Measurements from ENCODE around the gene CABP2.
"Not testable (repeated sequence)": the region's sequence is repeated elsewhere in the genome, so short reads cannot be mapped to it uniquely, and the experiment has no call there.

The CABP2 gene

GRCh38 chr11:67517784-67518552 lies 5.3 kb downstream of the CABP2 start:
- H3K9ac ChIP-seq (ENCODE audit: low read length): no peak overlapping the region
- no peaks in the 10 kb centered on the region for H3K36me3 ChIP-seq (ENCODE audit: control insufficient read depth, insufficient read depth, low read length)
- no peaks in the 10 kb centered on the region for H3K4me1 ChIP-seq (ENCODE audit: control insufficient read depth, insufficient read depth, low read length)
- H3K27ac ChIP-seq (ENCODE audit: low read depth, low read length): no peak overlapping the region
- H3K4me3 ChIP-seq (ENCODE audit: low read length): no peak overlapping the region
- H3K27me3 ChIP-seq (ENCODE audit: control insufficient read depth, insufficient read depth, low read length): no peaks in the 10 kb centered on the region

GRCh38 chr11:67516806-67517205 lies 6.4 kb downstream of the CABP2 start:
- Histone ChIP-seq H3K27ac (ENCODE audit: low read depth, low read length) (no peak overlapping the region), H3K36me3 (ENCODE audit: control insufficient read depth, insufficient read depth, low read length) (no peaks in the 10 kb centered on the region), H3K4me3 (ENCODE audit: low read length) (no peak overlapping the region), H3K4me1 (ENCODE audit: control insufficient read depth, insufficient read depth, low read length) (no peaks in the 10 kb centered on the region), H3K9ac (ENCODE audit: low read length) (no peak overlapping the region), H3K27me3 (ENCODE audit: control insufficient read depth, insufficient read depth, low read length) (no peaks in the 10 kb centered on the region)

- H3K4me1 ChIP-seq (ENCODE audit: control insufficient read depth, insufficient read depth, low read length): no peaks in the 10 kb centered on the region
- H3K9ac ChIP-seq (ENCODE audit: low read length): no peak overlapping the region
- H3K36me3 ChIP-seq (ENCODE audit: control insufficient read depth, insufficient read depth, low read length): no peaks in the 10 kb centered on the region
- no peaks in the 10 kb centered on the region for H3K27me3 ChIP-seq (ENCODE audit: control insufficient read depth, insufficient read depth, low read length)
- H3K4me3 ChIP-seq (ENCODE audit: low read length): no peak overlapping the region
- no peak overlapping the region for H3K27ac ChIP-seq (ENCODE audit: low read depth, low read length)
Observed at GRCh38 chr11:67514116-67514515, 9.1 kb downstream of the CABP2 start.

GRCh38 chr11:67511558-67511957 lies 11.7 kb downstream of the CABP2 start:
- H3K27ac ChIP-seq (ENCODE audit: low read depth, low read length); H3K4me1 ChIP-seq (ENCODE audit: control insufficient read depth, insufficient read depth, low read length); H3K27me3 ChIP-seq (ENCODE audit: control insufficient read depth, insufficient read depth, low read length); H3K36me3 ChIP-seq (ENCODE audit: control insufficient read depth, insufficient read depth, low read length); H3K4me3 ChIP-seq (ENCODE audit: low read length); H3K9ac ChIP-seq (ENCODE audit: low read length): not testable (repeated sequence)

- H3K27ac ChIP-seq (ENCODE audit: low read depth, low read length): no peak overlapping the region
- no peaks in the 10 kb centered on the region for H3K36me3 ChIP-seq (ENCODE audit: control insufficient read depth, insufficient read depth, low read length)
- H3K4me1 ChIP-seq (ENCODE audit: control insufficient read depth, insufficient read depth, low read length): peaks cover 6% of the 10 kb centered on the region
- peaks cover 2% of the 10 kb centered on the region for H3K27me3 ChIP-seq (ENCODE audit: control insufficient read depth, insufficient read depth, low read length)
- H3K9ac ChIP-seq (ENCODE audit: low read length): peak overlapping the region; percentile 39
- no peak overlapping the region for H3K4me3 ChIP-seq (ENCODE audit: low read length)
Observed at GRCh38 chr11:67510023-67510345, 13.3 kb downstream of the CABP2 start.

- Histone ChIP-seq H3K4me1 (ENCODE audit: control insufficient read depth, insufficient read depth, low read length) (peaks cover 9% of the 10 kb centered on the region), H3K27me3 (ENCODE audit: control insufficient read depth, insufficient read depth, low read length) (peaks cover 5% of the 10 kb centered on the region), H3K36me3 (ENCODE audit: control insufficient read depth, insufficient read depth, low read length) (no peaks in the 10 kb centered on the region), H3K9ac (ENCODE audit: low read length) (peak overlapping the region; percentile 79), H3K27ac (ENCODE audit: low read depth, low read length) (peak overlapping the region; percentile 99), H3K4me3 (ENCODE audit: low read length) (peak overlapping the region; percentile 89)
Observed at GRCh38 chr11:67508486-67509121, 14.6 kb downstream of the CABP2 start.

- no peaks in the 10 kb centered on the region for H3K36me3 ChIP-seq (ENCODE audit: control insufficient read depth, insufficient read depth, low read length)
- peak within 1 kb of the TSS; percentile 79 for H3K9ac ChIP-seq (ENCODE audit: low read length)
- H3K4me1 ChIP-seq (ENCODE audit: control insufficient read depth, insufficient read depth, low read length): peaks cover 9% of the 10 kb centered on the region
- peak within 1 kb of the TSS; percentile 99 for H3K27ac ChIP-seq (ENCODE audit: low read depth, low read length)
- peaks cover 5% of the 10 kb centered on the region for H3K27me3 ChIP-seq (ENCODE audit: control insufficient read depth, insufficient read depth, low read length)
- H3K4me3 ChIP-seq (ENCODE audit: low read length): peak within 1 kb of the TSS; percentile 89
Observed at GRCh38 chr11:67507864-67508485, 15.3 kb downstream of the CABP2 start, which contains the start of gene CDK2AP2. Gene CDK2AP2 (minus strand): TSS chr11:67508162. CDS start chr11:67508082, 80 bp downstream.

- peak overlapping the region; percentile 57 for H3K9ac ChIP-seq (ENCODE audit: low read length)
- no peaks in the 10 kb centered on the region for H3K36me3 ChIP-seq (ENCODE audit: control insufficient read depth, insufficient read depth, low read length)
- H3K27me3 ChIP-seq (ENCODE audit: control insufficient read depth, insufficient read depth, low read length): peaks cover 5% of the 10 kb centered on the region
- peak overlapping the region; percentile 99 for H3K27ac ChIP-seq (ENCODE audit: low read depth, low read length)
- peaks cover 9% of the 10 kb centered on the region for H3K4me1 ChIP-seq (ENCODE audit: control insufficient read depth, insufficient read depth, low read length)
- H3K4me3 ChIP-seq (ENCODE audit: low read length): peak overlapping the region; percentile 80
Observed at GRCh38 chr11:67507242-67507863, 15.9 kb downstream of the CABP2 start.

GRCh38 chr11:67506426-67507051 lies 16.7 kb downstream of the CABP2 start:
- peaks cover 5% of the 10 kb centered on the region for H3K27me3 ChIP-seq (ENCODE audit: control insufficient read depth, insufficient read depth, low read length)
- H3K4me1 ChIP-seq (ENCODE audit: control insufficient read depth, insufficient read depth, low read length): peaks cover 9% of the 10 kb centered on the region
- H3K27ac ChIP-seq (ENCODE audit: low read depth, low read length): no peak overlapping the region
- no peak overlapping the region for H3K9ac ChIP-seq (ENCODE audit: low read length)
- no peaks in the 10 kb centered on the region for H3K36me3 ChIP-seq (ENCODE audit: control insufficient read depth, insufficient read depth, low read length)
- H3K4me3 ChIP-seq (ENCODE audit: low read length): peak overlapping the region; percentile 5

- Histone ChIP-seq H3K36me3 (ENCODE audit: control insufficient read depth, insufficient read depth, low read length) (no peaks in the 10 kb centered on the region), H3K27me3 (ENCODE audit: control insufficient read depth, insufficient read depth, low read length) (peaks cover 5% of the 10 kb centered on the region), H3K9ac (ENCODE audit: low read length) (peak overlapping the region; percentile 54), H3K4me1 (ENCODE audit: control insufficient read depth, insufficient read depth, low read length) (peaks cover 9% of the 10 kb centered on the region), H3K4me3 (ENCODE audit: low read length) (peak overlapping the region; percentile 61), H3K27ac (ENCODE audit: low read depth, low read length) (peak overlapping the region; percentile 67)
Observed at GRCh38 chr11:67505605-67506396, 17.4 kb downstream of the CABP2 start.

GRCh38 chr11:67504950-67505581 lies 18.2 kb downstream of the CABP2 start, which contains the start of gene PITPNM1:
Gene PITPNM1 (minus strand): TSS chr11:67505363. CDS start chr11:67504180, 1,183 bp downstream.
- Histone ChIP-seq H3K4me1 (ENCODE audit: control insufficient read depth, insufficient read depth, low read length) (peaks cover 9% of the 10 kb centered on the region), H3K27me3 (ENCODE audit: control insufficient read depth, insufficient read depth, low read length) (peaks cover 5% of the 10 kb centered on the region), H3K9ac (ENCODE audit: low read length) (peak within 1 kb of the TSS; percentile 54), H3K4me3 (ENCODE audit: low read length) (peak within 1 kb of the TSS; percentile 85), H3K36me3 (ENCODE audit: control insufficient read depth, insufficient read depth, low read length) (no peaks in the 10 kb centered on the region), H3K27ac (ENCODE audit: low read depth, low read length) (peak within 1 kb of the TSS; percentile 67)

All from rectal smooth muscle tissue (tissue), 1 donor.